Body of pancreas (tissue), 4 donors: Measurements from ENCODE around the gene UBR1. TPM values are rescaled to one million over a fixed set of nuclear protein-coding genes. Genes with fewer than 3 reads are reported as not detected.
"Not testable (repeated sequence)": the region's sequence is repeated elsewhere in the genome, so short reads cannot be mapped to it uniquely, and the experiment has no call there.

Experiments
- ATAC-seq: fragments of 150-250 bp; one replicate; pipeline ENCODE4 v1.9.1; 2016
- DNase-seq, 4 donors: peaks; one replicate each; pipeline ENCODE4 v3.0.0-alpha.2; 2019
- H3K27ac ChIP-seq, 4 donors: fragments of 200-600 bp; sonication (generic); 1 replicate in 3 of 4; 2 replicates in 1 of 4; pipeline versions ENCODE4 v1.5.1 to v1.6.1; 2016 to 2019; ENCODE audit warnings: mild to moderate bottlenecking in 1 of 4, mixed read lengths in 1 of 4, moderate library complexity in 1 of 4
- H3K27me3 ChIP-seq, 2 donors: fragments of 200-600 bp; sonication (generic); one replicate each; pipeline ENCODE4 v1.6.0; 2016; ENCODE audit warnings: mild to moderate bottlenecking in 1 of 2
- H3K36me3 ChIP-seq, 2 donors: fragments of 200-600 bp; sonication (generic); replicated peaks in 1 of 2; 2 replicates each; pipeline ENCODE4 v1.5.1; 2016; ENCODE audit warnings: low read depth in 2 of 2; ENCODE audit not compliant: insufficient read depth in 1 of 2
- H3K4me1 ChIP-seq: fragments of 200-600 bp; sonication (generic); one replicate; pipeline ENCODE4 v1.6.0; 2016
- H3K4me3 ChIP-seq, 2 donors: fragments of 200-600 bp; sonication (generic); 1 replicate in 1 of 2; 2 replicates in 1 of 2; pipeline ENCODE4 v1.5.1; 2016 to 2019
- H3K9me3 ChIP-seq, 3 donors: fragments of 200-600 bp; sonication (generic); 1 replicate in 2 of 3; 2 replicates in 1 of 3; pipeline ENCODE4 v1.5.1; 2016
- POLR2A ChIP-seq, 3 donors: fragments of 450-650 bp; IDR thresholded peaks; one replicate each; pipeline ENCODE4 v1.6.1; 2016; ENCODE audit warnings: antibody characterized with exemption in 3 of 3, mild to moderate bottlenecking in 2 of 3
- WGBS, 2 donors: methylation state at CpG; one replicate each; pipeline ENCODE4 v1.1.5; 2017; 5-methylcytosine and 5-hydroxymethylcytosine counted together
- intact Hi-C: fragments of 100-400 bp; cut with DNase I; formaldehyde crosslinking; loops from one replicate; pipeline ENCODE4 v1.15.1; 2023
- small RNA-seq: library from RNA; depleted of rRNA; stranded (forward); fragments of <200 nt; gene quantifications from one replicate; pipeline ENCODE3, GENCODE V24; 2016
- total RNA-seq, 2 donors: library from RNA; depleted of rRNA; stranded (reverse); fragments of >200 nt; gene quantifications; one replicate each; pipeline ENCODE4 v1.1.0, GENCODE V29; 2016
- TF ChIP-seq, protein P1 (sequence below), 7 experiments: fragments of 450-650 bp in 4 of 7; fragments of 200-600 bp in 3 of 7; sonication (generic) in 3 of 7; IDR thresholded peaks; one replicate each; pipeline ENCODE4 v1.5.1; 2016 to 2019; ENCODE audit warnings: antibody characterized with exemption in 7 of 7

The UBR1 gene
- total RNA-seq, 2 donors from 2014 or later, result 18.5 to 29.3 TPM

DNA sequence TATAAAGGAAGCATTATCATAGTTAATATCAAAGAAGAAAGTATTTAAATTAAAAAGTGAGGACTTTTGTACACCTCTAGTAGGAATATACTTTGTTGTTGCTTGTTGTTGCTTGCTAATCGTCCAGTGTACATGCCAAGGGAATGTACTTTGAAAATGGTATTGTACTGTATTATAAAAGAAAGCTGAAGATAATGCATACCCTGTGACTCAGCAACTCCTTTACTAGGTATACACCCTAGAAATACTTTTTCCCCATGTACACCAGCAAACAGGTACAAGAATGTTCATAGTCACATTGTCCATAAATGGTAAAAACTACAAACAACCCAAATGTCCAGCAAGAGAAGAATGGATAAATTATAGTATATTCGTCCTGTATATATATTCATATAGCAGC lies 197.3 kb downstream of the UBR1 start:
- intact Hi-C loops, result no loop called here
- Histone ChIP-seq H3K27me3 (no peaks in the 10 kb centered on the region), H3K4me3 (no peak overlapping the region), H3K9me3 (no peaks in the 10 kb centered on the region), H3K36me3 (no peaks in the 10 kb centered on the region), H3K27ac (no peak overlapping the region), H3K4me1 (no peaks in the 10 kb centered on the region)
- no peak for ATAC-seq
- no peak for DNase-seq
- no peak for TF ChIP-seq POLR2A (IDR thresholded peaks at IDR 0.05)
- TF ChIP-seq, protein P1, sequence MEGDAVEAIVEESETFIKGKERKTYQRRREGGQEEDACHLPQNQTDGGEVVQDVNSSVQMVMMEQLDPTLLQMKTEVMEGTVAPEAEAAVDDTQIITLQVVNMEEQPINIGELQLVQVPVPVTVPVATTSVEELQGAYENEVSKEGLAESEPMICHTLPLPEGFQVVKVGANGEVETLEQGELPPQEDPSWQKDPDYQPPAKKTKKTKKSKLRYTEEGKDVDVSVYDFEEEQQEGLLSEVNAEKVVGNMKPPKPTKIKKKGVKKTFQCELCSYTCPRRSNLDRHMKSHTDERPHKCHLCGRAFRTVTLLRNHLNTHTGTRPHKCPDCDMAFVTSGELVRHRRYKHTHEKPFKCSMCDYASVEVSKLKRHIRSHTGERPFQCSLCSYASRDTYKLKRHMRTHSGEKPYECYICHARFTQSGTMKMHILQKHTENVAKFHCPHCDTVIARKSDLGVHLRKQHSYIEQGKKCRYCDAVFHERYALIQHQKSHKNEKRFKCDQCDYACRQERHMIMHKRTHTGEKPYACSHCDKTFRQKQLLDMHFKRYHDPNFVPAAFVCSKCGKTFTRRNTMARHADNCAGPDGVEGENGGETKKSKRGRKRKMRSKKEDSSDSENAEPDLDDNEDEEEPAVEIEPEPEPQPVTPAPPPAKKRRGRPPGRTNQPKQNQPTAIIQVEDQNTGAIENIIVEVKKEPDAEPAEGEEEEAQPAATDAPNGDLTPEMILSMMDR (IDR thresholded peaks at IDR 0.05), result no peak
- 68 to 69% methylated on average over 2 of the region's 2 CpGs for WGBS, 2 donors

DNA sequence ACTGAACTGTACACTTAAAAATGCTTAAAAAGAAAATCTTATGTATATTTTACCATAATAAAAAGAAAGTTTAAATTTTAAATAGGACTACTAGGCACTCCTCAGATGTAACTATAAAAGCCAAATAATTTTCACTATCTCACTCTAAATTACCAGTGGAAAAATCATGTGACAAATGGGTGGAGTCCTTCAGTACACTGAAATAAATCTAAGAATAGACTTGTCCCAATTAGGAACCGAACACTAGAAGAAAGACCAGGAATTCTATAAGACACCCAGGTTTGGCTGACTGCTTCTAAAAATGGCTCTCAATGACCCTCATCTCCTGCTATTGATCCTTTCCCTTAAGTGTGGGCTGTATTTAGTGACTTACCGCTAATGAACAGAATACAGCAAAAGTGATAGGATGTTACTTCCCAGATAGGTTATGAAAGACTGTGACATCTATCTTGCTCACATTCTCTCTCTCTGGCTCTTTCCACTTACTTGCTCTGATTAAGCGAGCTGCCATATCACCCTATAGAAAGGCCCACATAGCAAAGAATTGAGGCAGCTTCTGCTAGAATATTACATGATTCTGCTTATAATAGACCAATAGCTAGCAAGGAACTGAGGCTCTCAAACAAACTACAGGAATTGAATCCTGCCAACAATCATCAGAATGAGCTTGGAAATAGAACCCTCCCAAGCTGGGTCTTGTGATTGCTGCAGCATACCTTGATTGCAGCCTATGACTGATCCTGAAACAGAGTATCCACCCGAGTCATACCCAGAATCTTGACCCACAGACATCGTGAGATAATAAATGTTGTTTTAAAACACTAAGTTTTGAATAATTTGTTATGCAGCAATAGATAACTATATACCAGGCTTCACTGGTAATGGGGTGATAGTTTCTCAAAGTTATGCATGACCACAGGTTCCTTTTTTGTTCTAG lies 202.2 kb downstream of the UBR1 start:
- intact Hi-C loops, result no loop called here
- no peak for ATAC-seq
- 83 to 86% methylated on average over 5 of the region's 5 CpGs for WGBS, 2 donors

DNA sequence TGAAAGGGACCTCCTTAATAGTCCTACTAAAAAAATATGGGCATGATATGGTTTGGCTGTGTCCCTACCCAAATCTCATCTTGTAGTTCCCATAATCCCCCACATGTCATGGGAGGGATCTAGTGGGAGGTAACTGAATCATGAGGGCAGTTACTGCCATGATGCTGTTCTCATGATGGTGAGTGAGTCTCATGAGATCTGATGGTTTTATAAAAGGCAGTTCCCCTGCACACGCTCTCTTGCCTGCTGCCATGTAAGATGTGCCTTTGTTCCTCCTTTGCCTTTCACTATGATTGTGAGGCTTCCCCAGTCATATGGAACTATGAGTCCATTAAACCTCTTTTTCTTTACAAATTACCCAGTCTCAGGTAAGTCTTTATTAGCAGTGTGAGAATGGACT lies 211.9 kb downstream of the UBR1 start:
- ATAC-seq, intact Hi-C loops, H3K9me3 ChIP-seq, H3K4me3 ChIP-seq, H3K36me3 ChIP-seq, DNase-seq, H3K27ac ChIP-seq, H3K27me3 ChIP-seq: not testable (repeated sequence)
- 93 to 94% methylated on average over 1 of the region's 1 CpG for WGBS, 2 donors
- H3K4me1 ChIP-seq, result peaks cover 19% of the 10 kb centered on the region

More for the DNA sequence above, 202.2 kb downstream of the UBR1 start:
- Histone ChIP-seq H3K9me3 (no peaks in the 10 kb centered on the region), H3K27me3 (no peaks in the 10 kb centered on the region), H3K4me3 (no peak overlapping the region), H3K27ac (no peak overlapping the region), H3K4me1 (no peaks in the 10 kb centered on the region), H3K36me3 (no peaks in the 10 kb centered on the region)
- DNase-seq, result no peak
- TF ChIP-seq POLR2A (IDR thresholded peaks at IDR 0.05), result no peak
- TF ChIP-seq, protein P1 (IDR thresholded peaks at IDR 0.05), result no peak

Small RNA genes within 50 kb of the gene (small RNA-seq; reads per million reads assigned to genes)
- not detected for gene AC068724.2

Other genes starting within 250 kb of the UBR1 start
- 10 to 100 TPM in 1 of 2 donors, 1 to 10 TPM in 1; 6.5 to 22.1 TPM for gene TTBK2, start 185.3 kb downstream of the UBR1 start, total RNA-seq
- gene TMEM62, start 27.5 kb upstream of the UBR1 start, total RNA-seq, result 10 to 100 TPM; 16.1 to 71.9 TPM
- gene CCNDBP1, start 79.4 kb upstream of the UBR1 start, total RNA-seq, result 10 to 100 TPM; 15.5 to 37.1 TPM
- not detected for gene EPB42, start 115.0 kb upstream of the UBR1 start, total RNA-seq
- gene TGM5, start 160.9 kb upstream of the UBR1 start, total RNA-seq, result not detected
- not detected for gene TGM7, start 196.2 kb upstream of the UBR1 start, total RNA-seq
- gene LCMT2, start 224.5 kb upstream of the UBR1 start, total RNA-seq, result 1 to 10 TPM; 1.3 to 3.4 TPM